Fibroblast of skin of left biceps (primary cell): Measurements from ENCODE around the gene RPP40.
"Not testable (repeated sequence)": the region's sequence is repeated elsewhere in the genome, so short reads cannot be mapped to it uniquely, and the experiment has no call there.

Experiments
- DNase-seq, 2 experiments: peaks; one replicate each; pipeline ENCODE4 v3.0.0-alpha.2; 2013; ENCODE audit warnings: low read depth in 2 of 2

Gene RPP40

DNA sequence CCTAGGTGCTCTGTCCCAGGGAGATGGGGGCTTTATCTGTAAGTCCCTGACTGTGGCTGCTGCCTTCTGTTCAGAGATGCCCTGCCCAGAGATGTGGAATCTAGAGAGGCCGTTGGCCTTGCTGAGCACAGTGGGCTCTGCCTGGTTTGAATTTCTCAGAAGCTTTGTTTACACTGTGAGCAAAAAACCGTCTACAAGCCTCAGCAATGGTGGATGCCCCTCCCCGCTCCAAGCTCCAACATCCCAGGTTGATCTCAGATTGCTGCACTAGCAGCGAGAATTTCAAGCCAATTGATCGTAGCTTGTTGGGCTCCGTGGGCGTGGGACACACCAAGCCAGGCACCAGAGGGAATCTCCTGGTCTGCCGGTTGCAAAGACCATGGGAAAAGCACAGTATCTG is 16.3 kb upstream of the RPP40 start:
- DNase-seq, result no peak

- DNase-seq, result no peak
These were observed 10.3 kb upstream of the RPP40 start for GRCh38 chr6:5014072-5014561.

GRCh38 chr6:5012519-5012918 is 8.7 kb upstream of the RPP40 start:
- peak; percentile 66 to 71 for DNase-seq

- no peak for DNase-seq
These were observed 7.5 kb upstream of the RPP40 start for GRCh38 chr6:5011346-5011745.

DNA sequence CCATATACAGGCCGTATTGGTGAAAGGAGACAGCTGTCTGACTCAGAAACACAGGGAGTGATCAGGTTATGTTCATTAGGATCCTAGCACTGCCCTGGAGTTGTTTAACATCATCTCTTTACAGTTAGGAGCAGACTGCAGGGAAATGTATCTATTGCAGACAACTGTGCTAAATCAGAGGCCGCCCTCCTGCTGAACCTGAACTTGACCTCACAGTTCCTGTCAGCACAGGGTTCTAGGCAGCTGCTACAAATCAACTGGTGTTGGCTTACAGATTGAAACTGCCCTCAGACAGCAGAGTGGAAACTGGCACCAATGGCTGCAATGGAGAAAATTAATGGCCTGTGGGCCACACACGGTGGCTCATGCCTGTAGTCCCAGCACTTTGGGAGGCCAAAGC is 3.7 kb upstream of the RPP40 start:
- no peak for DNase-seq

DNA sequence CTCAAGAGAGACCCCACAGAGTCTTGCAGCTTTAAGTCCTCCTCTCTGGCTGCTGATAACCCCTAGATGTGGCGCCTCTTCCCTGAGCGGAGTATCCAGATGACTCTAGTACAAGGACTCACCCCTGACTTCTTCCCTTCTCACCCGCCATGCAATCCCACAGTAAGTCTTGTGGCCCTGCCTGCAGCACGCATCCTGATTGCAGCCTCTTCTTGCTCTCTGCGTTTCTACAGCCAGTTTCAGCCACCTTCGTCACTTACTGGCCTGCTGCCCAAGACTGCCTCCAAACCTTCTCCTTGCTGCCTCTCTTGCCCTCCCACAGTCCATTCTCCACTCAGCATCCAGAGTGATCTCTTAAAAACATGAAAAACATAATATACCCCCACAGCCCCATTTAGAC is 2.4 kb upstream of the RPP40 start:
- DNase-seq, result no peak

GRCh38 chr6:5005038-5005433 is 1.2 kb upstream of the RPP40 start:
- DNase-seq, result not testable (repeated sequence)

DNA sequence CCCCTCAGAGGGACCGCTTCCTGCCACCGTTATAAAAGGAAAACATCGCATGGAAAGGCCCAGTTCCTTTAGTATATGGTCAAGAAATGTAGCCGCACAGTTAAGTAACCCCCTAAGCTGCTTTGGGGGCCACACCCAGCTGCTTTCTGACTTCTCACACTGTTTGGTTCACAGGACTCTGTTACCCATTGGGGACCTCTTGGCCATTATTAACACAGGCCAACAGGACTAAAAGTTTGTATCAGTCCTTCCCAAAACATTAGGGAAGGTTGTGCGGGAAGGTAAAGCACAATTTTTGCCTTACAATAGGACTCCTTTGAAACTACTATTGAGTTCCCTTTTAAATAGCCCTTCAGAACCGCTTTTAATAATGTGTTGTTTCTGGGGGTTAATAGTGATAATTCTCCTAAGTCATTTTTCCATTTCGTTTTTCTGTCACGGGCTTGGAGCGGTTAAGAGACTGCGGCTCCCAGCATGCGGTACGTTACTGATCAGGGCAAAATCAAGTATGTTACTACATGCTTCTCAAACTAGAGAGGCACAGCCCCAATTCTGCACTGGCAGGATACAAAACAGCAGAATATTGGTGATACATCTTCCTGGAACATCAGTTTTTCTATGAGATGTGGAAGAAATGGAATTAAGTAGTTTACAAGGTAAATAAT is 668 bp upstream of the RPP40 start:
- no peak for DNase-seq

DNA sequence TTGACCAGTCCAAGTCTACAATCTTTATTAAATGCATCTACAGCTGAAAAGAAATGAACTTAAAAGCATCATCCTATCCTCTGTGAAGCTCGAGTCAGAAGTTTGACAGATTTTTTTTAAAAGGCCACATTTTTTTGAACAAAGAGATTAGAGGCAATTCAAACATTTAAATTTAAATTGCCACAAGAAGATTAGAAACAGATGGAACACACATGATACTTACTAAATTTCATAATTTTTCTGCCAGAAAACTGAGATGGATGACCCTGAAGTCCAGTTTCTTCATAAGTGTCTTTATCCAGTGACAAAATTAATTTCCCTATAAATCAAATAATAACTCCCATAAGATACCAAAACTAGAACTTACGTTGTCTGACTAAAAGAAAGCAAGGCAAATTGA is 4.3 kb downstream of the RPP40 start:
- no peak for DNase-seq

- DNase-seq, result no peak
These were observed 6.0 kb downstream of the RPP40 start for GRCh38 chr6:4997862-4998261.

DNA sequence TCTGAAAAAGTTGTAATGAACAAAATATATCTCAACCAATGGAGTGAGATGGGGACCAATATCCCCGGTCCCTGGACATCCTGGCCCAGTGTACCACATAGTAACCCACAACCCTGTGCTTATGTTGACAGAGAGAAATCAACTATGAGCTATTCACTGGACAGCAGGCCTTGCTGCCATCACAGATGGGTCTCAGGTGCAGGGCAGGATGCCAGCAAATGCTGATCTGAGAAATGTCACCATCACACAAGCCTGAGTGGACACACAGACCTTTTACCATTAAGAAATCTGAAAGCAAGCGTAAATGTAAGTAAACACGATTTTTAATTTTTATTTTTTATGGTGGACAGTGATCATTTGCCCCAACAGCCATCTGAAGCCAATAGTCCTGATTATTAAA is 9.1 kb downstream of the RPP40 start:
- no peak for DNase-seq

DNA sequence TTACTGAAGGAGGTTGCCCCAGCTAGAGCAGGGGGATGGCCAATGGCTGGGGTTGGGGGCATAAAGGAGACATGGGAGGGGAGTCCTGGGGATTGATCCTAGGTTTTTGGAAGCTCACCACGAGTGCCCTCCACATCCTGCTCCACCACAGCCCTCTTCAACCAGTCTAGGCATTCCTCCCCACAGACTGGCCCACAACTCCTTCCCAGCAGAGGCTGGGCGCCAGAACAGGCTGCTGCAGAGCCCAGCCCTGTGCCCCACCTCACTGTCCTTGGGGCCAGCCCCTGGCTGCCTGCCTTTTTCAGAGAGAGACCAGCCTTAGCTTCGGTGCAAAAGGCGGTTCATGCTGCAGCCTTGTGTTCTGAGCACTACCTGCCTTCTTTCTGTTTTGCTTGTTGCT is 16.4 kb downstream of the RPP40 start:
- DNase-seq, result no peak

GRCh38 chr6:4986999-4987398 is 16.8 kb downstream of the RPP40 start:
- no peak for DNase-seq

DNA sequence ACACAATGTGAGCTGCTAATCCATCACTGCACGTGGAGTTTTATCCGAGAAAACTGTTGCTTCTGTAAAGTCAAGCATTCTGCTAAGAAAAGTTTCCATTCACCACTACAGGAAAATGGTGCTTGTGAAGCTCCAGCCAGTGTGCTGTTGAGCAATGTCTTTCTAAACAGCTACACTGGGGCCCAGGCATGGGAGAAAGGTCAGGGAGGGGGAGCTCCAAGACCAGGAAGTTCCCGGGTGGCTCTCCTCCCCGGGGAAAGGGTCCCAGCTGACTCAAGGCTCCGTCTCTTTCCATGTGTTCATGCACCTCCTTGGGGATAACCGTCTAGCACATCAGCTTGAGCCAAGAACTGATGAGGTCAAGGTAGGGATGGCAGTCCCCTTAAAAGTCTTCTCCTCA is 20.5 kb downstream of the RPP40 start:
- no peak for DNase-seq

DNA sequence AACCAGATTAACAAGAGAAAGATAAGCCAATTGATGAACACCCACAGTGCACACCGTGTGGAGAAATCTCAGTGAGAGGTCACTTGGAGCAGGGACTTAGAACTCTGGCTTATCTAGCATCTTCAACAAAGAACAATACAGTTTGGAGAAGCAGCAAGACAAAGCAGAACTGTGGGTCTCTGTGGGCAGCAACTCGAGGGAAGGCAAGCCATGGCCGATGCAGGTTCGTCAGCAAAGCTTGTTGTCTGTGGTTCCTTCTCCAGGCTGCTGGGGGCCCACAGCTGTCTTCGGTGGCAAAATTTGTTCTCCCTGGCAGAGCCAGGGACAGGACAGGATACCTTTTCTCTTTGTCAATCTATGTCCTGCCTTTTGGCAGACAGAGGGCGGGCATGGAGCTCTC is 22.1 kb downstream of the RPP40 start:
- DNase-seq, result no peak

DNA sequence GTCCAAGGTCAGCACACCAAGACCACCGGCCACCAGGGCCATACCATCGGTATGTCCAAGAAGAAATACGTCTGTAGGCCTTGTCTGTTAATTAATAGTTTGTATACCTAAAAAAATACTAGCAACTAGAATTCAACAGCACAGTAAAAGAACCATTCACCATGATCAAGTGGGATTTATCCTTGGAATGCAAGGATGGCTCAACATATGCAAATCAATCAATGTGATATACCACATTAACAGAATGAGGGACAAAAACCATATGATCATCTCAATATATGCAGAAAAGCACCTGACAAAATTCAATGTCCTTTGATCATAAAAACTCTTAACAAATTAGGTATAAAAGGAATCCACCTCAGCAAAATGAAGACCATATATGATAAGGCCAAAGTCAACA is 24.4 kb downstream of the RPP40 start:
- no peak for DNase-seq

DNA sequence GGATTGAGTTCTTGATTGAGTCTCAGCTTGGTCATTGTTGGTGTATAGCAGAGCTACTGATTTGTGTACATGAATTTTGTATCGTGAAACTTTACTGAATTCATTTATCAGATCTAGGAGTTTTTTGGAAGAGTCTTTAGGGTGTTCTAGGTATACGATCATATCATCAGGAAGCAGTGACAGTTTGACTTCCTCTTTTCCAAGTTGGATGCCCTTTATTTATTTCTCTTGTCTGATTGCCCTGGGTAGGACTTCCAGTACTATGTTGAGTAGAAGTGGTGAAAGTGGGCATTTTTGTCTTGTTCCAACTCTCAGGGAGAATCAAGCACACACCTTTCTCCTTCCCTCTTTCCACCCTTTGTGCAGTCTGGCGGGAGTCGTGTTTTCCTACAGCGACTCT is 26.4 kb downstream of the RPP40 start:
- DNase-seq, result no peak

GRCh38 chr6:4975506-4975905 is 28.3 kb downstream of the RPP40 start:
- no peak for DNase-seq

- DNase-seq, result no peak
These were observed 28.9 kb downstream of the RPP40 start for GRCh38 chr6:4974962-4975361.

- DNase-seq, result peak; percentile 9
These were observed 29.7 kb downstream of the RPP40 start for GRCh38 chr6:4973982-4974745.

DNA sequence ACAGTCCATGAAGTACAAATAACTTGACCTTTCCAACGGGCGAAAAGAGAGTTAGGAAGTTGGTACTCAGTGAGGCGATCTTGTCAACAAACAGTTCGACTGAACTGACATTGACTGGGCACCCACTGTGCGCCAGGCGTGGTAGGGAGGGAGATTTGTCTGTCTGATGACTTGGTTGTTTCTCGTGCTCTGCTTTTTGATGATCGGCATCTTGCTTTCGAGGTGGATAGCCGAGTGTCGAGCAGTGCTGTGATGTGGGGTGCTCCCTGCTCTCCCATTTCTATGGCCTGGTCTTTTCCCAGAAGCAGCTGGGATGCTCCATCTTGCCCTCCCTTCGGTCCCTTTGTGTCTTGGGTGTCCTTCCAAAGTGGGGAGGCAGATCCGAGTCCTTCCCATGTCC is 30.4 kb downstream of the RPP40 start:
- no peak for DNase-seq

DNA sequence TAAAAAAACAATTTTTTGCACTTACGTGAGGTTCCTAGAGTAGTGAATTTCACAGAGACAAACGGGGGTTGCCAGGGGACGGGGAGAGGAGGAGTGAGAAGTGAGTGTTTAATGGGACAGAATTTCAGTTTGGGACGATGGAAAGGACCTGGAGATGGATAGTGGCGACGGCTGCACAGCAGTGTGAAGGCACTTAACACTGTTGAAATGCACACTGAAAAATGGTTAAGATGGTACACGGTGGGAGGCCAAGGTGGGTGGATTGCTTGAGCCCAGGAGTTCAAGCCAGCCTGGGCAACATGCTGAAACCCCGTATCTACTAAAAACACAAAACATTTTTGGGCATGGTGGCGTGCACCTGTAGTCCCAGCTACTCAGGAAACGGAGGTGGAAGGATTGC is 31.4 kb downstream of the RPP40 start:
- no peak for DNase-seq

GRCh38 chr6:4971851-4972250 is 32.0 kb downstream of the RPP40 start:
- no peak for DNase-seq
